GM19240 (cell line): ENCODE measurements around the gene ZNRF4.

Experiments used
- DNase-seq: peaks from one replicate; pipeline ENCODE4 v3.0.0; 2011; ENCODE audit warnings: low spot score; ENCODE audit not compliant: insufficient read length

ZNRF4 gene

GRCh38 chr19:5503598-5503997 lies 48.4 kb downstream of the ZNRF4 start:
- DNase-seq = no peak

- DNase-seq = no peak
Observed at GRCh38 chr19:5504114-5504513, 48.9 kb downstream of the ZNRF4 start.
